Measurements from ENCODE around the gene VAX1.

GRCh38 chr10:117126034-117126433, 12.0 kb downstream of the VAX1 start:
- TF ChIP-seq, protein P1, sequence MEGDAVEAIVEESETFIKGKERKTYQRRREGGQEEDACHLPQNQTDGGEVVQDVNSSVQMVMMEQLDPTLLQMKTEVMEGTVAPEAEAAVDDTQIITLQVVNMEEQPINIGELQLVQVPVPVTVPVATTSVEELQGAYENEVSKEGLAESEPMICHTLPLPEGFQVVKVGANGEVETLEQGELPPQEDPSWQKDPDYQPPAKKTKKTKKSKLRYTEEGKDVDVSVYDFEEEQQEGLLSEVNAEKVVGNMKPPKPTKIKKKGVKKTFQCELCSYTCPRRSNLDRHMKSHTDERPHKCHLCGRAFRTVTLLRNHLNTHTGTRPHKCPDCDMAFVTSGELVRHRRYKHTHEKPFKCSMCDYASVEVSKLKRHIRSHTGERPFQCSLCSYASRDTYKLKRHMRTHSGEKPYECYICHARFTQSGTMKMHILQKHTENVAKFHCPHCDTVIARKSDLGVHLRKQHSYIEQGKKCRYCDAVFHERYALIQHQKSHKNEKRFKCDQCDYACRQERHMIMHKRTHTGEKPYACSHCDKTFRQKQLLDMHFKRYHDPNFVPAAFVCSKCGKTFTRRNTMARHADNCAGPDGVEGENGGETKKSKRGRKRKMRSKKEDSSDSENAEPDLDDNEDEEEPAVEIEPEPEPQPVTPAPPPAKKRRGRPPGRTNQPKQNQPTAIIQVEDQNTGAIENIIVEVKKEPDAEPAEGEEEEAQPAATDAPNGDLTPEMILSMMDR (IDR thresholded peaks at IDR 0.05): no peak
- TF ChIP-seq POLR2A (IDR thresholded peaks at IDR 0.05) (no peak), POLR2AphosphoS5 (IDR thresholded peaks at IDR 0.05) (no peak)

All from prostate gland (tissue), 2 donors.